Activated CD8-positive, alpha-beta memory T cell treated with anti-CD3 and anti-CD28 coated beads, Interleukin-2, amount 50 U/mL, for 1 hour (primary cell): Measurements from ENCODE around the gene PDE9A.

Experiments used
- DNase-seq: peaks from one replicate; pipeline ENCODE4 v3.0.0-alpha.2; 2020; ENCODE audit errors: extremely low read depth

PDE9A gene

GRCh38 chr21:42771503-42771805 lies 118.0 kb downstream of the PDE9A start:
- no peak for DNase-seq

- no peak for DNase-seq
Measured at GRCh38 chr21:42775123-42775522, 121.7 kb downstream of the PDE9A start.

- no peak for DNase-seq
Measured at GRCh38 chr21:42775891-42776290, 122.5 kb downstream of the PDE9A start.

DNA sequence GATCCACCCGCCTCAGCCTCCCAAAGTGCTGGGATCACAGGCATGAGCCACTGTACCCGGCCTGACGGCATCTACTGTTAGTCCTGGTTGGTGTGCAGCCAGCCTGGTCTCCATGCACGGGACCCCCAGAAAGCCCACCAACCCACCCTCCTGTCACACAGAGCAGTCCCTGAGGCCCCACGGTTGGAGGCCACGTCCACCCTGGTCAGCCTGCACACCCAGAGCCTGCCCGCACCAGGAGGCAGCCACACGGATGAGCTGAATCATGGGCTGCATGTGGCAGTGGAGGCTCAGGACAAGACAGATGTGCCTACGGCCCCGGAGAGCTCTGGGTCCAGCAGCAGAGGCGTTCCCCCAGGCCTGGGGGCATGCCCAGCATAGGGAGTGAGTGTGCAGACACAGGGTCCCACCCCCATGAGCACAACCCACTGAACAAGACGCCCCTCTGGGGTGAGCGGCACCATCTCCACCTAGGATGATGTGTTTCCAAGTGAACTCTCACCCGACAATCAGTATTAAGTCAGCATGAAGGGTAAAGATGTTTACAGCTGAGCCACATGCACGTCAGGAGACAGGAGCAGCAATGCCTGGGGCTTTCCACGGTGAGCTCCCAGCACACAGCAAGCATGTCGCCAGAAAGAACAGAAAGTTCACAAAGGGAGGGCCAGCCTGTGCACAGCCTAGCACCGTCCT lies 123.8 kb downstream of the PDE9A start:
- no peak for DNase-seq

DNA sequence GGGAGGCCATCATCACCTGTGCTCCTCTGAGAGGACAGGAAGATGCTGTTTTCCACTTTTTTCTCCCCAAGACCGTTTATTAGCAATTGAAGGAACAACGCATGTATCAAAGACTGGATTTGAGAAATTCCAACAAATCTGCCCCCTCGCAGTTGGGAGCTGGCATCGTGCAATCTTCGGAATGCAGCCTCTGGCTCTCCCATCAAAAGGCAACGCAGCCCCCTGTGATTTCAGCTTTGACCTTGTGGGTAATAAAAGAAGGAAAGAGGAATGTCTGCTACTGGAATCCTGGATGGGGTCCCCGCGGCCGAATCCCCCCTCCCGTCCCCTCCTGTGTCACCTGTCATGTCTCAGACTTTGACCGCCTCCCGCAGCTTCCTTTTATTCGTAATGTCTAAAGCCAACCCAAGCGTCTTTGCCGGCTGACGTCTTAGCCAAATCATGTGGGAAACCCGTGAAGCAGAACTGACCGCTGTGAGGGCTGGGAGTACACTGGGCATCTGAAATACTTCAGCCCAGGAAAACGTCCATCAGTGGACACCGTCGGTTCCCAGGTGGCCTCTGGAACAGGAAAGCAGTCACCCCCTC lies 124.4 kb downstream of the PDE9A start:
- DNase-seq, result no peak

DNA sequence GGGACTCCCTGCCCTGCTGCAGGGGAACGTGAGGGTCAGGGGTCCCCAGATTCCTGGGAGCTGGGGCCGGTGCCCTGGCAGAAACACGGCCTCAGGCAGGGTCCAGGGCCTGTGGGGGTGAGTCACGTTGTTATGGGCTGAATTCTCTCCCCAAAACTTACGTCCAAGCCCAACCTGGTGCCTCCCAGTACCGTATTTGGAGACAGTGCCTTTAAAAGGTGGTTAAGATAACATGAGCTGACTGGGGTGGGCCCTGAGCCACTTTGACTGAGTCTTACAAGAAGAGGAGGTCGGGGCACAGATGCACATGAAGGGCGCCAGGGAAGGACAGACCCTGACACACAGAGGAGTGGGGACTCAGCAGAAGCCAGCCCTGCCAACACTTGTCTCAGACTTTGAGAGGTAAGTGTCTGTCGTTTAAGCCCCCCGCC lies 126.0 kb downstream of the PDE9A start:
- DNase-seq, result no peak

- no peak for DNase-seq
Measured at GRCh38 chr21:42780617-42781016, 127.2 kb downstream of the PDE9A start.

- no peak for DNase-seq
Measured at GRCh38 chr21:42781150-42781970, 127.9 kb downstream of the PDE9A start.

GRCh38 chr21:42781971-42782722 lies 128.7 kb downstream of the PDE9A start:
- DNase-seq, result no peak

DNA sequence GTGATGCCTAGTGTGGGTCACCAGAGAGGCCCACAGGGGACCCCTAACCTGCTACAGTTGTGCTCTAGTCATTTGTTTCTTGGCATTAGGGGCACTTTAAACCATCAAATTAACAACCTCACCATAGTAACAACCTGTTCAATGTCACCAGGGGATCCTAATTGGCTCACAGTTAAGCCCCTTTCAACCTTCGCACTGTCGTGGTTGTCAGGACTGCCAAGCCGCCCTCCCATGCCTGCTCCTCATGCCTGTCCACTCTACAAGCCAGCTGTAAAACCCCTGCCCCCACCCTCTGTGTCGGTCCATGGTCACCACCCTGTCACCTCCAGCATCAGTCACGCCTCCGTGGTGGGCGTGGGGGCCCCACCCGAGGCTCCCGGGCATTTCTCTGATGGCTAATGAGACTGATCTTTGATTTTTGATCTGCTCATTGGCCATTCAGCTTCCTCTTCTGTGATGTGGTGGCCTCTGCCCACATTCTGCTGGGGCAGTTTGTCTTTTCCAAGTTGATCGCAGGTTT lies 129.4 kb downstream of the PDE9A start:
- DNase-seq, result no peak

DNA sequence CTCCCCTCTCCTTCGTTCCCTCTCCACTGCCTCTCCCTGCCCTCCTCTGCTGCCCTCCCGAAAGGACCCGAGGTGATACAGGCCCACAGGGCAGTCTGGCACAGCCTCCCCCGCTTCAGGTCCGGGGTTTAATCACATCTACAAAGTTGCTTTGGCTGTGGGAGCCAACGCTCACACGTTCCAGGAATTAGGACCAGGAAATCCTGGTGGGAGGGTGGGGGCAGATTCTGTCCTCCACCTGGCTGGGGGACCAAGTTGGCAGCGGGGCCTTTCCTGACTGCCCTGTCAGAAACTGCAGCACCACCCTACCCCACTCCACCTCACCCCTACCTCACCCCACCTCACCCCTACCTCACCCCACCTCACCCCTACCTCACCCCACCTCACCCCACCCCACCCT lies 130.9 kb downstream of the PDE9A start:
- DNase-seq, result no peak

GRCh38 chr21:42784896-42785451 lies 131.6 kb downstream of the PDE9A start:
- DNase-seq, result no peak

DNA sequence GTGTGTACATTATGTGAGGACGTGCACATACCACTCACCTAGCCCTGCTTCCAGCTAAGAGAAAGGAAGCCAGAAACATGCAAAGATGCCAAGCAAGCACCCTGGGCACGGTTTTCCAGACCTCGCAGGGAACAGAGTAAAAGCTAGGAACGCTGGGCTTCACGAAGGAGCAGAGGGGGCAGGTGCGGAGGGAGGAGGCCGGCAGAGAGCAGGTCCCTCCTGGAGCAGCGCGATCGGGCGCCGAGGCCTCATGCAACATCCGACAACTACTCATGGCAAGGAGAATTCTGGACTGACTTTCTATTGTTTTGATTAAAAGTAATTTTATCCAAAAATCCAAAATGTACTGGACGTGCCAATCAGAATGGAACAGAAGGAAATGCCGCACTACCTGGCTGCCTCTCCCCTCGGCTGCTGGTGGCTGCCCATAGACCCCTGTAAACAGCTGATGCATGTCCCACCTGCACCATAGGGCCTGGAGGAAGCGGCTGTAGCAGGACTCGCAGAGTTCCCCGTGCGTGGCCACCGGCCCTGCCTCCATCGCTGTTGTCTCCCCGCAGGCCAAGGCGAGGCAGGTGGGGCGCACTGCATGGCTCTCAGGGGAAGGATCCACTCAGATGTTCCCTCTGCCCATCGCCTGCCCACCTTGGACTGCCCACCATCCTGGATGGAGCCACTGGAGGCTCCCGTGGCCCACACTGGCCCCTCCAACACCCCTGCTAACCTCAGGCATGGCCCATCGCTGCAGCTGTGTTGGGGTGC lies 132.4 kb downstream of the PDE9A start:
- DNase-seq, result no peak

- no peak for DNase-seq
Measured at GRCh38 chr21:42786884-42787283, 133.5 kb downstream of the PDE9A start.

GRCh38 chr21:42787613-42788012 lies 134.2 kb downstream of the PDE9A start:
- DNase-seq, result no peak

GRCh38 chr21:42790520-42791065 lies 137.2 kb downstream of the PDE9A start:
- DNase-seq, result no peak

DNA sequence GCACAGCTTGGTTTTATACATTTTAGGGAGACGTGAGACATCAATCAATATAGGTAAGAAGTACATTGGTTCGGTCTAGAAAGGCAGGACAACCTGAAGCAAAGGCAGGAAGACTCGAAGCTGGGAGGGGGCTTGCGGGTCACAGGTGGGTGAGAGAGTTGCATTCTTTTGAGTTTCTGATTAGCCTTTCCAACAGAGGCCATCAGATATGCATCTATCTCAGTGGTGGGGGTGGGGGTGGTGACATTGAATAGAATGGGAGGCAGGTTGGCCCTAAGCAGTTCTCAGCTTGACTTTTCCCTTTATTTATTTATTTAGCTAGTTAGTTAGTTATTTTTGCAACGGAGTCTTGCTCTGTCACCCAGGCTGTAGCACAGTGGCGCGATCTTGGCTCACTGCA lies 140.4 kb downstream of the PDE9A start:
- no peak for DNase-seq

DNA sequence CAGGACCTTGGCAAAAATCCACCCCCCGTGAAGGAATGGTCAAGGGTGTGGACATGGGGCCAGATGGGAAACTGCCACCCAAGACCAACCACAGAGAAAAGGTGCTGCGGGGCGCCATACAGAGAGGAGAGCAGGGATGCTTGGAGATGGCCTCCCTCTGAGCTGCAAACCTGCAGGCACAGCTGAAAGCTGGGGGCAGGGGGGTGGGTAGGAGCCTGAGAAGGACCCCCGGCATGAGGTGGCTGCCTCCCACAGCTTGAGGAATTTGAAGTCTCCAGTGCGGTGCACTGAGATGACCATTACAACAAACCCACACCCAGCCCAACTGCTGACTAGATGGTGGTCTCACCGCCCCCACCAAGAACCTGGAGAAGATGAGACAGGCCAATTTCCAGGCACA lies 141.1 kb downstream of the PDE9A start:
- DNase-seq, result no peak

- DNase-seq, result no peak
Measured at GRCh38 chr21:42796327-42797062, 143.1 kb downstream of the PDE9A start.

DNA sequence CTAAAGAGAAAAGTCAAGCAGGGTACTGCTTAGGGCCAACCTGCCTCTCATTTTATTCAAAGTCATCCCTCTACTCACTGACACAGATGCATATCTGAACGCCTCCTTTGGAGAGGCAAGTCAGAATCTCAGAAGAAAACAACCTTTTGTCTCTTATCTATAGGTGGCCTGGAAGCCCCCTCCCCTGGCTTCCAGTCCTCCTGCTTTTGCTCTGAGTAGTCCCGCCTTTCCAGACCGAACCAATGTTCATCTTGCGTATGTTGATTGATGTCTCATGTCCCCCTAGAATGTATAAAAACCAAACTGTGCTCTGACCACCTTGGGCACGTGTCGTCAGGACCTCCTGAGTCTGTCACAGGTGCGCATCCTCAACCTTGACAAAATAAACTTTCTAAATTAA lies 144.1 kb downstream of the PDE9A start:
- DNase-seq, result no peak
